ENCODE data around the gene HECW1.
"Not testable (repeated sequence)": the region's sequence is repeated elsewhere in the genome, so short reads cannot be mapped to it uniquely, and the experiment has no call there.

HECW1 gene

DNA sequence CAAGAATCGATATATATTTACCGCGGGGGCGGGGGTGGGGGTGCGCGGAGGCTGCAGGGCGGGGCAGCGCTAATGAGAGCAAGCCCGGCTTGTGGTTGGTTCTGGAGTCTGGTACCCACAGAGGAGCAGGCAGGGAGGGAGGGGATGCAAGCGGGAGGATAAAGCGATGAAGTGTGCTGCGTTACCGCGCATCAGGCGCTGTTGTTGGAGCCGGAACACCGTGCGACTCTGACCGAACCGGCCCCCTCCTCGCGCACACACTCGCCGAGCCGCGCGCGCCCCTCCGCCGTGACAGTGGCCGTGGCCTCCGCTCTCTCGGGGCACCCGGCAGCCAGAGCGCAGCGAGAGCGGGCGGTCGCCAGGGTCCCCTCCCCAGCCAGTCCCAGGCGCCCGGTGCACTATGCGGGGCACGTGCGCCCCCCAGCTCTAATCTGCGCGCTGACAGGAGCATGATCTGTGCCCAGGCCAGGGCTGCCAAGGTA, at the start of gene HECW1:
HECW1 (plus strand) TSS at position 189 of the 482 bp plus-strand sequence. CDS start 131,259 bp downstream, outside the sequence.
- no peak for DNase-seq (ENCODE audit: low read depth in 2 of 2)

- DNase-seq (ENCODE audit: low read depth in 2 of 2): no peak
Observed at GRCh38 chr7:43071604-43072003, 40.8 kb upstream of the HECW1 start.

- DNase-seq (ENCODE audit: low read depth in 2 of 2): no peak
Observed at GRCh38 chr7:43072530-43072929, 39.9 kb upstream of the HECW1 start.

DNA sequence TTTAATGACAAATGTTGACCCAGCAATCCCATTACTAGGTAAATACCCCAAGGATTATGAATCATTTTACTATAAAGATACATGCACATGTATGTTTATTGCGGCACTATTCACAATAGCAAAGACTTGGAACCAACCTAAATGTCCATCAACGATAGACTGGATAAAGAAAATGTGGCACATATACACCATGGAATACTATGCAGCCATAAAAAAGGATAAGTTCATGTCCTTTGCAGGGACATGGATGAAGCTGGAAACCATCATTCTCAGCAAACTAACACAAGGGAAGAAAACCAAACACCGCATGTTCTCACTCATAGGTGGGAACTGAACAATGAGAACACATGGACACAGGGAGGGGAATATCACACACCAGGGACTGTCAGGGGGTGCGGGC, 38.6 kb upstream of the HECW1 start:
- not testable (repeated sequence) for DNase-seq (ENCODE audit: low read depth in 2 of 2)

DNA sequence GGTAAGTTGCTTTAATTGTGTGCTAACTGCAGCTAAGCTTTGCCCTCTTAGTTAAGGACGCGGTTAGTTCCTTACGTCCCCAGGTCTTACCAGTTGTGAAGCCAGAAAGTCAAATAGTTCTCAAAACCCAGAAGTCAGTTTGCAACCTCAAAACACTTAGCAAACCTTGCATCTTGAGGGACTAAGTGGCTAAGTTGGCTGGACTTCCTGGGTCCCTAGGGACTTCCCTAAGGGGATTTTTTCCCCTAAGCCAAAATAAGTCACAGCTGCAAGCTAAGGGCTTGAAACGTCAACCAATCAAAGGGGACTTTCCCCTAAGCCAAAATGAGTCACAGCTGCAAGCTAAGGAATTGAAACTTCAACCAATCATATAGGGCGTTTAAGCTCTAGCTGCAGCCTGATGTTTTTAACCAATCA, 36.2 kb upstream of the HECW1 start:
- peak in 1 of 2 donors; percentile 0 for DNase-seq (ENCODE audit: low read depth in 2 of 2)

GRCh38 chr7:43076606-43077005, 35.8 kb upstream of the HECW1 start:
- no peak for DNase-seq (ENCODE audit: low read depth in 2 of 2)

- DNase-seq (ENCODE audit: low read depth in 2 of 2): no peak
Observed at GRCh38 chr7:43077285-43077684, 35.2 kb upstream of the HECW1 start.

GRCh38 chr7:43077732-43078391, 34.6 kb upstream of the HECW1 start:
- DNase-seq (ENCODE audit: low read depth in 2 of 2): no peak

GRCh38 chr7:43078794-43079193, 33.7 kb upstream of the HECW1 start:
- no peak for DNase-seq (ENCODE audit: low read depth in 2 of 2)

DNA sequence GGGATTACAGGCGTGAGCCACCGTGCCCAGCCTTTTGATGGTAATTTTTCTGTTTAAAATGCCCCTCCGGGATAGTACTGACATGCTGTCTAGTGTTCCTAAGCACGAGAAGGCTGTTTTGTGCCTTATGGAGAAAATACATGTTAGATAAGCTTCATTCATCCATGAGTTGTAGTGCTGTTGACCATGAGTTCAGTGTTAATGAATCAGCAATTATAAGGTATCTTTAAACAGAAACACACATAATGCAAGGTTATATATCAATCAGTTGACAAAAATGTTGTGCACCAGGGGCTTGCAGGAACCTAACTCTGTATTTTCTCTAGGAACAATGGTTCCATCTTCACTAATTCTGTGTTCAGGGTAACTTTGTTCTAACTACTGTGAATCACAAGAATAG, 30.8 kb upstream of the HECW1 start:
- DNase-seq (ENCODE audit: low read depth in 2 of 2): no peak

- no peak for DNase-seq (ENCODE audit: low read depth in 2 of 2)
Observed at GRCh38 chr7:43083106-43083505, 29.3 kb upstream of the HECW1 start.

DNA sequence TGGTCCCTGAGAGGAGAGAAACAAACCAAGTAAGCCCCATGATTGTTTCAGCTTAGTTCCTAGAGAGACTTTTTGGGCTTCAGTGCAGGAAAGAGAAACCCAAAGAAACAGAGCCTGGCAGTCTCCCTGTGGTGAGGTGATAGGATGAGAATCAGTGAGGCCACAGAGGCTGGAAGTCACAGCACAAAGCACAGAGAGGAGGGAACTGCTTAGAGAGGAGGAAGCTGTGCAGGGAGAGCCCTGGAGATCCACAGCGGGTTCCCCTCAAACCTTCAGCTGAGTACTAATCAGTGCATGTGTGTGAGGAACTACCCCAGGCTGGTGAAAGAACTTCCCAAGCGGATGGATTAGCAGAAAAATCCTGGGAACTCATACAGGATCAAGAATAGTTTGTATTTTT, 27.4 kb upstream of the HECW1 start:
- DNase-seq (ENCODE audit: low read depth in 2 of 2): no peak

DNA sequence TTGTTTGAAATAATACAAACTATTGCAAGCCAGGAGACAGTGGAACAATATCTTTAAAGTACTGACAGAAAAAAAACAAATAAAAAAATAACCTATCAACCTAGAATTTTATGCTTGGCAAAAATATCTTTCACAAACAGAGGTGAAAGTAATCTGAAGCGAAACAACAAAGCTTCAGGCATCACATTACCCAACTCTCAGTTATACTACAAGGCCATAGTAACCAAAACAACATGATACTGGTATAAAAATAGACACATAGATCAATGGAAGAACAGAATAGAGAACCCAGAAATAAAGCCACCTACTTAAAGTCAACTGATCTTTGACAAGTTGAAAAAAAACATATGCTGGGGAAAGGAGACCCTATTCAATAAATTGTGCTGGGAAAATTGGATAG, 26.5 kb upstream of the HECW1 start:
- no peak for DNase-seq (ENCODE audit: low read depth in 2 of 2)

- no peak for DNase-seq (ENCODE audit: low read depth in 2 of 2)
Observed at GRCh38 chr7:43092819-43093218, 19.6 kb upstream of the HECW1 start.

DNA sequence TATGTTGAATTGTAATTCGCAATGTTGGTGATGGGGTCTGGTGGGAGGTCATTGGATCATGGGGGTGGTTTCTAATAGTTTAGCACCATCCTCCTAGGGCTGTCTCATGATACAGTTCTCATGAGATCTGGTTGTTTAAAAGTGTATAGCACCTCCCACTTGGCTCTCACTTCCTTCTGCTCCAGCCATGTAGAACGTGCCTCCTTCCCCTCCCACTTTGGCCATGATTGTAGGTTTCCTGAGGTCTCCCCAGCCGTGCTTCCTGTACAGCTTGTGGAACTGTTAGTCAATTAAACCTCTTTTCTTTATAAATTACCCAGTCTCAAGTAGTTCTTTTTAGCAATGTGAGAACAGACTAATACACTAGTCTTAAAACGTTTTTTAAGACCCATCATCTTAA, 15.6 kb upstream of the HECW1 start:
- DNase-seq (ENCODE audit: low read depth in 2 of 2): no peak

DNA sequence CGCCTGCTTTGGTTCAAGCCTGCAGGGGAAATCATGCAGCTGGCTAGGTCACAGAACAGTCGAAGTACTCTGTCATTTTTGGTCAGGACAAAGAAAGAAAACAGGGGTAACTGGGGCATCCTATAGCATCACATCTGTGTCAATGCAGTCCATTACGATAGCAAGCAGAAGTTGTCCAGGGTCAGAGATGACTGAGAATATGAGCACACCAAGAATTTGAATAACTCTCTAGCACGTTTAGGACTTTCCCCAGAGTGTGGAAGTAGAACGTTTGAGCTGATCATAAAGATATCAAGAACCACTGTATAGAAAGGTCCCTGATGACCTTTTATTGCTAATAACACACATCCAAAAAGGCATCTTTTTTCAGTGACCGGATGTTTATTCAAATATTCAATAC, 12.7 kb upstream of the HECW1 start:
- no peak for DNase-seq (ENCODE audit: low read depth in 2 of 2)

DNA sequence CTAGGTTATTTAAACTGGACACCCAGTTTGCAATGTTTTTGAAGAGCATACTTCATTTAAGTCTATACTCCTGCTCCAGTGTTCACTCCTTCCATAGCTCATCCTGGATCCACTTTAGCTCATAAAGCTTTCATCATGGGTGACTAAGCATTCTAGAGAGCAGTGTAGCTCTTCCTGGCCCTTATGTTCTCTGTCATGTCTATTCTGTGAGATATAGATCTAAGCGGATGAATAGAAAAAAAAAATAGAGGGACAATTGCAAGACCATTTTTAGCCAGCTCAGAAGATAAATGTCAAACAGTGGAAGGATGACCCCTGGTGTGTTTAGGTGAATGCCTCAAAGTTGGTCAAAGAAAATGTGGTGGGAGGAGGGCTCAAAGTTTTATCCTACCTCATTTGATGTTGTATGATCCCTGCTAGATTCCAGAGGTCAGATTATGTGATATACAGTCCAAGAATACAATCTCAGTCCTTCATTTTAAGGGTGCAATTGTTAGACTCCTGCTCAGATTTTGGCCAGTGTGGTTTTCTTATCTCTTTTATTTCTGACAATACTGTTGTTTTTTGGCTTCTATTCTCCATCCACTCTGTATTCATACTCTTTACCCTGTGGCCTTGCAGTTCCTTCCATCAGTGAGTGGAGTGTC, 7.5 kb upstream of the HECW1 start:
- no peak for DNase-seq (ENCODE audit: low read depth in 2 of 2)

DNA sequence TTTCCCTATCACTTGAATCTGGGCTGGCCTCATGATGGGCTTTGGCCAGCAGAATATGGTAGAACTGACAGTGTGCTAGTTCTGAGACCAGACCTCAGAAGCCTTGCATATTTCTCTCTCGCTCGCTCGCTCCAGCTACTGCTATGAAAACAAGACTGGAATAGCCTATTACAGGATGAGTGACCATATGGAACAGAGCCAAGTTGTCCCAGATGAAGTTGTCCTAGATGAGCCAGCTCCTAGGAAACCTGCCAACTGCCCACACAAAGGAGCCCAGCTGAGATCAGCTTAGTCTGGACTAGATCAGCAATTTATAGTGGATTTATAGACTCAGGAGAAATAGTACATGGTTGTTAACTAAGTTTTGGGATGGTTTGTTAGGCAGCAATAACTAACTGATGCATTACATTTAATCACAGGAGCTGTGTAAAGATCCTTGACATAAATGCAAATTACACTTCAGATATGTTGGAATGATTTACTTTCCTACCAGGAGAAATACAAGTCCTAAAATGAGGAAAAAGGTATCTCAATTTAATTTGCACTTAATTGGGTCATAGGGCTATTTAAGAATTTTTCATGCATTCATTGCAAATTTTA, 6.8 kb upstream of the HECW1 start:
- DNase-seq (ENCODE audit: low read depth in 2 of 2): no peak

DNA sequence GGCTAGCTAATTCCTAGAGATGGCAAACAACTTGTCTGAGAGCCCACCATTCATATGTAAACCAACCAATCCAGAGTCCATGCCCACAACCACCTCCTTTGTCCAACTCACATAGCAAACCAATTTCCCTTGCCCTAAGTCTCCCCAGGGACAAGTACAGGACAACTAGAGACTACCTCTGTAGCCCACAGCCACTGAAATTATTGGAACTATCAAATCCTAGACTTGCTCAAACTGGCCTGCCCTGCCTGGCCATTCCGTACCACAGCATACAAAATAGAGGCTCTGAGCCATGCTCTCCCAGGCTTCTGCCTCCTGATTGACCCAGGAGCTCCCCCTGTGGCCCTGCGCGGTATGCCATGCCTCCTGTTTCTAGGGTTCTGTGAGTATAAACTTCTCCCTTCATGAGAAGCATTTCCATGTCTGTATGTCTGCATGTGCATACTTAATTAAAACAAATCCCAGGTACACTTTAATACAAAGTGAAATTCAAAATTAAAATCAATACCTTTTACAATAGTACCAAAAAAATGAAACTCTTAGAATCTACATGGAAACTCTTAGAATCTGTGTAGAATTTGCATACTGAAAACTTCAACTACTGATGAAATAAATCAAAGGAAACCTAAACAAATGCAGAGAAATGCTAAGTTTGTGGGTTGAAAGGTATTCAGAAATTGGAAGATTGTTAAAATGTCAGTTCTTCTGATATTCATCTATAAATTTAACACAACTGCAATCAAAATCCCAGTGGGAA, 4.0 kb upstream of the HECW1 start:
- DNase-seq (ENCODE audit: low read depth in 2 of 2): peak; percentile 36 to 58

DNA sequence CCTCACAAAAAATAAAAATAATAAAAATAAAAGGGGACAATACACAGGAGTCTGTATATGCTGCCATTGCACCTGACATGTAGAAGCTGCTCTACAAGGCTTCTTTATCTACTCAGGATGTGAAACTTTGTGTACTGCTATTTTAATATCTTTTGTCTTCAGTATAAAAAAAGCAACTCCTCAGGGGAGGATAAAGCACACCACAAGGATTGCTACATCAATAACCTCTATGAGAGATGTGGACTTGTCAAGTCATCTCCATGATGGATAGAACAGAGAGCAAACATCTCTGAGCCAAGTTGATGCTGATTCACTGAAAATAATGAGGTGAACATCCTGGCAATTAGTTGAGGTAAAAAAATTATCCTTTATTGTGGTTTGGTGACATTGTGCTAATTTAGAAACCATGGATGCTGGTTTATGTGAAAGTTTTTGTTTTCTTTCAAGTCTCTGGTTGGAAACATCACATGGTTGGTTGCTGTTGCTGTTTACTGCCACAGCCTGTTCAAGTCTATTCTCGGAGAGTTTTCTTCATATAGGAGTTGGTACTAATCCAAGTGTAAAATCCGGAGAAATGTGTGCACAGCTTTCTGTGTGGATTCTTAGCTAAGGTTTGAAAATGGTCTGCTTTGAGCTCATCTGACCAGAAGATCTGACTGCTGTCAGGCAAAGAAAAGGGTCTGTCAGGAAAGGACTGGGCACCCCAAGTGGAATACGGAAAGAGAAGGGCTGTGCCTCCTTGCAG, 1.5 kb upstream of the HECW1 start:
- DNase-seq (ENCODE audit: low read depth in 2 of 2): no peak

GRCh38 chr7:43111630-43112458, 603 bp upstream of the HECW1 start:
- no peak for DNase-seq (ENCODE audit: low read depth in 2 of 2)

All from activated CD4-positive, alpha-beta T cell treated with anti-CD3 and anti-CD28 coated beads for 24 hours (primary cell).